ENCODE measurements around the gene ZNF526. TPM values are rescaled to one million over a fixed set of nuclear protein-coding genes. Genes with fewer than 3 reads are reported as not detected.

Gene ZNF526
- total RNA-seq, 1 donor from 2014 or later, result 4.1 TPM

DNA sequence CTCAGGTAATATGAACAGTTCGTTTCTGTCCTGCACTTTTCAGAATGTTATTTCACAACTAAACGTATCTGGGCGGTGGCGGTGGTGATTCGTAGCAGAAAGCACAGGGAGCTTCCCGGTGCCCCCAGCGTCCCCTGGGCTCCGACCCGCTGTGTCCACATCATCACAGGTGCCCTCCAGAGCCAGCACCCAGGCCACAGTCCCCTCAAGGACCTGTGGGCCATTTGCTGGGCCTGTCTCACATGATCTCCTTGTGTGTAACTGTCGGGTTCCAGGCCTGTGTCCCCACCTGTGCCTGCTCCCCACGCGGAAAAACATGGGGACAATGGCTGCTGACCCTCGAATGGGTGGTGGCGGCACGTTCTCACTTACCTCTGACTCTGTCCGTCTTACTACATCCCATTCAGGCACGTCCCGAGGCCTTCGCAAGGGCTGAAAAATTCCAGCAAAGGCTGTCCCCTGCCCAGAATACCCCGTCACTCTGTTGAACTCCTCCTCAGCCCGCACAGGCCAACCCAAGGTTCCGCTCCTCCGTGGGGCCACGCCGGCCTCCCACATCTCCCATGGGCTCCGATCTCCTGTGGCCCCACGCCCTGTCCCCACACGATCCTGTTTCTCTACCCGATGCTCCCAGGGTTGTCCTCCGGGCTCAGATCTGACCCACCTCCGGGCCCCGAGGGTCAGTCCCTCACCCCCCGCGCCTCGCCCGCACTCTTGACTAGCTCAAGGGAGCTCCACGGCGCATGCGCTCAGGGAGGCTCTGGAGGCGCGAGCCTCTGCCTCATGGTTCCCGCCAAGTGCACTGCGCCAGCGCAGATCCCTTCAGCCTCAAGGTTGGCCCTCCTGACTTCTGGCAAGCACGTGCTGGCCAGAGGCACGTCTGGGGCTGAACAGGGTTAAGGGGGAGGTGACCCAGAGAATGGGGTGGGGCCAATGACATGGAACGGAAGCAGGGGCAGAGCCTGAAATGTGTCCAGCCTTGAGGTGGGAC lies 23.8 kb upstream of the ZNF526 start:
- FAIRE-seq, result no peak
- DNase-seq (ENCODE audit: low spot score in 2 of 2), result no peak

DNA sequence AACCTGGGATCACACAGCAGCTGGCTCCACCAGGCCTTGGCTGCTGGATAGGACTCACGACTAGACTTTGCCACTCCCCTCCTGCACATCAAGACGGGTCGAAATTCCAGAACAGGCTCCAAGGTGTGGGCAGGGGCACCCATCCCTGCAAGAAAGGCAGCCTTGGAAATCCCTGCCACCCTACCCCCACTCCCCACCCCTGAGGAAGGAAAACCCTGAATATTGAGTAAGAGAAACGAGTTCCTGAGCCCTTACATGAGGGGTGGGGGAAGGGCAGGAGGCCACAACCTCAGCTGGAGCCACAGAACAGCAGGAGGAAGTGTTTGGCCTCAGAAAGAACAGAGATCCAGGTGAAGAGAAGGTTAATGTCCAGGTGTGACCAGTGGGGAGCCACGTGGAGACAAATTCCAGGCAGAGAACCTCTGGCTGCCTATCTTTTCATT lies 22.7 kb upstream of the ZNF526 start:
- DNase-seq (ENCODE audit: low spot score in 2 of 2) (no peak), FAIRE-seq (no peak)

- DNase-seq (ENCODE audit: low spot score in 2 of 2) (no peak), FAIRE-seq (no peak)
Observed at GRCh38 chr19:42198676-42199439, 21.3 kb upstream of the ZNF526 start.

- FAIRE-seq (no peak), DNase-seq (ENCODE audit: low spot score in 2 of 2) (no peak)
Observed at GRCh38 chr19:42199440-42200115, 20.5 kb upstream of the ZNF526 start.

DNA sequence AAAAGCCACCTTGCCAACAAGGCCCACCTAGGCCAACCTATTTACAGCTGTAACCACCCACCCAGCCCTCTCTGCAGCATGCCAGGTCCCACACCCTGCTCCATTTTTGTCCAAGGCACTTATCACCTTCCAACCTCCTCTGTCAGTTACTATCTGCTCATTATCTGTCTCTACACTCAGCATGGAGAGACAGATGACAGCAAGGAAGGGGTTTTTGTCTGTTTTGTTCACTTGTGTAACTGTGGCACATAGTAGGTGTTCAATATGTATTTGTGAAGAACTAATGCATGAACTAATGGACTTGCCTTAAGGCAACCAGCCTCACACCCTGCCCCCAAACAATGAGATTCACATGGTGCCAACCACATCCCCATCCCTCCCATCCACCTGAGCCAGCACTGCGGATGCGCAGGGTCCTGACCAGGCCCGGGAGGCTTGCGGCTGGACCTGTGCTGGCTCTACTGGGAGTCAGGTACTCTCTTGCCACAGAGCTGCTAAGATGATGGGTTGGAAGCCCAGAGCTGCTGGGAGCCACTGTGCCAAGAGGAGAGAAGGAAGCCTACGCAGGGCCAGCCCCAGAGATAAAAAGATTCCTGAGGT lies 19.9 kb upstream of the ZNF526 start:
- no peak for DNase-seq (ENCODE audit: low spot score in 2 of 2)
- FAIRE-seq, result no peak

- DNase-seq (ENCODE audit: low spot score in 2 of 2), result no peak
- no peak for FAIRE-seq
Observed at GRCh38 chr19:42201489-42202289, 18.4 kb upstream of the ZNF526 start.

- FAIRE-seq (no peak), DNase-seq (ENCODE audit: low spot score in 2 of 2) (no peak)
Observed at GRCh38 chr19:42202290-42202880, 17.7 kb upstream of the ZNF526 start.

- DNase-seq (ENCODE audit: low spot score in 2 of 2) (no peak), FAIRE-seq (no peak)
Observed at GRCh38 chr19:42203700-42204099, 16.4 kb upstream of the ZNF526 start.

DNA sequence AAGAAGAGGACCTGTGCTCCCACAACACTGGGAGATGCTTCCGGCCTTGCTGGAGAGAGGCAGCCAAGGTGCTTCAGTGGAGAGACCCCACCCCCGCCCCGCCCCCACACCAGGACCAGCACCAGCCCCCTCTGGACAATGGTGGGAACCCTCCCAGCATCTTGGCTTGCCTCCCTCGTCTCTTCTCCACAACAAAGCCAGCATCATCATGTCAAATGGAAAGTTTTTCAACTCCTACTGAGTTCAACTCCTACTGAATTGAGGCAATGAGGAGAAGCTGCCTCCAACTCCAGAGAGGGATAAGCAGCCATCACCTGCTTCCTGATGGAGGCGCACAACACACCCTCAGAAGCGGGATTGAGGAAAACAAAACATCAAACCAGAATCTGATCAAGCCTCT lies 15.4 kb upstream of the ZNF526 start:
- FAIRE-seq, result no peak

DNA sequence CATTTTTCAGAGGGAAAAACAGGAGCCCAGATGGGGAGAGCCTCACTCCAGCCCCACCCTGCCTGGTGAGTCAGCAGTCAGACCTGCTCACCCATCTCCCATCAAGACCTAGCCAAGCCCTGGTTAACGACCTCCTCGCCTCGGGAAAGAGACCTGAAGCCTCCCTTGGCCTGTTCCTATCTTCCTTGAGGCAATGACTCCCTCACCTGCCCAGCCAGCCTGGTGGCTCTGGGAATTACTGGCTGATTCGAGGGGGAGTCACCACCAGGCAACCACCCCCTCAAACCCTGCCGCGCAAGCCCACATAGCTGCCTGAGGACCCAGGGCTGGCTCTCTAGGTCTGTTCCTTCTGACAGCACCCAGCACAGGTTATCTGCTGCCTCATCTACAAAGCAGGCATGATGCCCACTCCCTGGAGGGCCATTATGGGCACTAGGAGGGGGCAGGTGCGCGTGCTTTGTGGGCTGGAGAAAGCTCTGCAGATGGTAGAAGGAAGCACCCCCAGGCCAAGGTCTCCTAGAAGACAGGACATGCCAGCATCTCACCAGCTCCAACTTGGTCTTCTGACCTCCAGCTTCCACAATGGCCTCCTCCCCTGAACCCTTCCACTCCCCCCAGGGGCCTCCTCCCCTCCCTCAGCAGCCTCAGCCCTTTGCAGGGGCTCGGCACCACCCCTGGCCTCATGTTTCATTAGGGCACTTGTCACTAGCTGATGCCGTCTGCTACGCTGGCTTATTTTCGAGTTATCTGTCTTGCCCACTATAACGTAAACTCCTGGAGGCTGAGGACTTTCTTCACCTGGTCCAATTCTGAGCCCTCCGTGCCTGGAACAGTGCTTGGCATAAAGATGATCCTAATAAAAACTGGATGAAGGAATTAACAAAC lies 13.0 kb upstream of the ZNF526 start:
- peak in 1 of 2 donors; percentile 54 for DNase-seq (ENCODE audit: low spot score in 2 of 2)
- FAIRE-seq, result no peak

More for the DNA sequence above, 15.4 kb upstream of the ZNF526 start:
- DNase-seq (ENCODE audit: low spot score in 2 of 2), result no peak

DNA sequence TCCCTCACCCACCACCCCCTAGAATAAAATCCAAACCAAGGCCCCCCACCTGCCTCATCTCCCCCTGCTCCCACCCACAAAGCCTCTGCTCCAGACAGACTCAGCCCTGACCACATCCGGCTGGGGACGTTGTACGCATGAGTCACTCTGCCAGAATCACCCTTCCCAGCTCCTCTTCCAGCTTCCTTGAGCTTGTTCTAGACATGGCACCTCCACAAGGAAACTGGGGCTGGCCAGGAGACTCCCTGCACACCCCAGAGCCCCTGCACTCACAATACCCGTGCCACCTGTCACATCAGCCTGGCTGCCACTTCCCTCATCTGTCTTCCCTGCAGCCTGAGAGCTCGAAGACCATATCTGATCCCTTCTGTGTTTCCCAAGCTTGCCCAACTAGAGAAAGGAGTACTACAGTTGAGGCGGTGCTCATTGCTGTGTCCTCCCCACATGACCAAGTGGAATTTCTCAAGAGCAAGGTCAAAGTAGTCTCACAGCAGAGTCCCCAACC lies 12.3 kb upstream of the ZNF526 start:
- FAIRE-seq (no peak), DNase-seq (ENCODE audit: low spot score in 2 of 2) (no peak)

DNA sequence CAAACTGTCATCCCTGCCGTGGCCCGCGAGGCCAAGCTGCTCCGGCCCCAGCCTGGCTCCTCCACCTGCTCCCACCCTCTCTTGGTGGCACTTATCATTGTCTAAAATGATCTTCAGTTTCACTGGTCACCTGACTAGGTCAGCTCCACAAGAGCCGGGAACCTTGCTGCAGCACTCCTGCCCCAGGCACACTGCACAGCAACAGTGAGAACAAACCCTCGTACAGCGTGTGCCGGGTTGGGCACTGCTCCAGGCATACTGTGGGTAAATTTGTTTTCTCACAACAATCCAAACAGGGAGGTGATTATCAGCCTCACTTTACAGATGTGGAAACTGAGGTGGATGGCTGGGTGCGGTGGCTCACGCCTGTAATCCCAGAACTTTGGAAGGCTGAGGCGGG lies 11.5 kb upstream of the ZNF526 start:
- no peak for DNase-seq (ENCODE audit: low spot score in 2 of 2)
- no peak for FAIRE-seq

- DNase-seq (ENCODE audit: low spot score in 2 of 2) (no peak), FAIRE-seq (no peak)
Observed at GRCh38 chr19:42212886-42213285, 7.2 kb upstream of the ZNF526 start.

DNA sequence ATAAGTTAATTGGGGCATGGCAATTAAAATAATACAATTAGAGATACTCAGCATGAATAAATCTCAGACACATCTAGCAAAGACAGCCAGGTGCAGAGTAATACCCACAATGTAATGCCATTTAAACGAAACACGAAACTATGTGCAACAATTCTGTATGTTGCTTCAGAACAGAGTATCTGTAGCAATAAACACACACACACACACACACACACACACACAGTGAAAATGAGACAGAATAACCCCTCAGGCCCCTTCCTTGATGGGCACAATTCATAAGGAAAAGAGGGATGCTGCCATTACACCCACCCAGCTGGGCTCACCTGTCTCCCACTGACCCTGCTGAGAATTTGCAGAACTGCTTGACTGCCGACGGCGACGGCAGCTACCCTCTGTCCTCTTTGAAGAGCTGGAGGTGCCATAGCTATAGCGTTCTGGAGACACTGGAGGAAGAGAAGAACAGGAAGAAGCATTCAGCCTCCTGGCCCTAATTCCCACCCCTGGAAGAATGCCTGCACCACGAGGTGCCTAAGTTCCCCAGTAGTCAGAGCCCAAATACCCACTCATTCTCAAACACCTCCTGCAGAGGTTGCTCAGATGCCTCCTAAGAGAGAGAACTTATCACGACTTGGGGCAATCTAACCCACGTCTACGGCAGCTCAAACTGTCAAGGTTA lies 5.2 kb upstream of the ZNF526 start:
- DNase-seq (ENCODE audit: low spot score in 2 of 2) (no peak), FAIRE-seq (no peak)

- peak; percentile 61 to 62 for DNase-seq (ENCODE audit: low spot score in 2 of 2)
- no peak for FAIRE-seq
Observed at GRCh38 chr19:42216653-42217519, 3.2 kb upstream of the ZNF526 start.
